GM12878 (cell line): ENCODE data around the gene LGALS3BP.

ENCODE experiments used
- CEBPZ ChIP-seq: fragments of 150-350 bp; IDR thresholded peaks from 2 replicates; pipeline ENCODE4 v1.6.1; 2016; ENCODE audit warnings: low read depth, low read length
- CHD2 ChIP-seq: IDR thresholded peaks from 2 replicates; pipeline ENCODE4 v1.6.1; 2011; ENCODE audit warnings: low read depth, low read length, improper control_type of control experiment, borderline replicate concordance
- CTCF ChIP-seq, 3 experiments: IDR thresholded peaks in 2 of 3; conservative IDR thresholded peaks in 1 of 3; 2 replicates each; pipeline ENCODE4 v1.5.1; 2011; ENCODE audit warnings: low read depth in 3 of 3, low read length in 3 of 3, mild to moderate bottlenecking in 3 of 3, control low read depth in 2 of 3, moderate library complexity in 2 of 3, inconsistent platforms in 1 of 3, mixed read lengths in 1 of 3; ENCODE audit not compliant: control insufficient read depth in 2 of 3, insufficient read depth in 1 of 3; ENCODE audit errors: extremely low read depth in 1 of 3
- FOS ChIP-seq: IDR thresholded peaks from 3 replicates; pipeline ENCODE4 v1.6.1; 2011; ENCODE audit warnings: borderline replicate concordance; ENCODE audit not compliant: insufficient read length; ENCODE audit errors: extremely low read depth
- IRF3 ChIP-seq: fragments of 450-650 bp; IDR thresholded peaks from 2 replicates; pipeline ENCODE4 v1.6.1; 2014; ENCODE audit warnings: mild to moderate bottlenecking
- MXI1 ChIP-seq: fragments of 150-350 bp; IDR thresholded peaks from 2 replicates; pipeline ENCODE4 v1.6.1; 2011; ENCODE audit warnings: low read depth, mild to moderate bottlenecking, inconsistent platforms, low read length, improper control_type of control experiment
- PBX3 ChIP-seq: IDR thresholded peaks from 2 replicates; pipeline ENCODE4 v1.6.1; 2011; ENCODE audit warnings: mild to moderate bottlenecking, low read depth, low read length, moderate library complexity; ENCODE audit not compliant: insufficient replicate concordance
- POLR2AphosphoS2 ChIP-seq: IDR thresholded peaks from 2 replicates; pipeline ENCODE4 v1.6.1; 2011; ENCODE audit warnings: low read depth, mild to moderate bottlenecking, low read length, improper control_type of control experiment, moderate library complexity
- SP1 ChIP-seq: IDR thresholded peaks from one replicate; pipeline ENCODE4 v1.6.1; 2011; ENCODE audit warnings: low read depth, low read length
- SPI1 ChIP-seq: IDR thresholded peaks from 2 replicates; pipeline ENCODE4 v1.6.1; 2011; ENCODE audit warnings: low read depth, mild to moderate bottlenecking, low read length, moderate library complexity, borderline replicate concordance; ENCODE audit not compliant: insufficient read depth
- USF2 ChIP-seq: IDR thresholded peaks from 2 replicates; pipeline ENCODE4 v1.6.1; 2011; ENCODE audit warnings: low read depth, low read length, improper control_type of control experiment, borderline replicate concordance
- ZBTB11 ChIP-seq: fragments of 450-650 bp; formaldehyde crosslinking; IDR thresholded peaks from 2 replicates; pipeline ENCODE4 v1.5.0; 2022; ENCODE audit warnings: mild to moderate bottlenecking, missing genetic modification characterization

- no peak for TF ChIP-seq CTCF (IDR thresholded peaks at IDR 0.05 in 2 of 3, conservative IDR thresholded peaks at IDR 0.05 in 1 of 3; ENCODE audit: control insufficient read depth in 2 of 3, extremely low read depth in 1 of 3, insufficient read depth in 1 of 3, low read depth in 3 of 3, low read length in 3 of 3)
- no peak for TF ChIP-seq USF2
- no peak for TF ChIP-seq CHD2
- TF ChIP-seq CEBPZ: no peak
- TF ChIP-seq SPI1: no peak
- TF ChIP-seq SP1: no peak
- no peak for TF ChIP-seq MXI1
- TF ChIP-seq FOS: no peak
- no peak for TF ChIP-seq ZBTB11 (CRISPR knock-in tag)
- TF ChIP-seq PBX3: no peak
- no peak for TF ChIP-seq IRF3
- TF ChIP-seq POLR2AphosphoS2: no peak
Observed at GRCh38 chr17:78950870-78951269, 28.9 kb downstream of the LGALS3BP start.
